NCI-H2227 treated with DMSO at 0.1 percent for 48 hours (cell line): ENCODE data around the gene LTC4S.
A peak's percentile ranks its signal among the peaks of the same experiment; 100 is the strongest.

Source experiments
- DNase-seq: peaks from one replicate; lab custom pipeline; 2025; lab: John Stamatoyannopoulos, UW

The LTC4S gene

GRCh38 chr5:179812135-179812825 lies 18.5 kb downstream of the LTC4S start:
- DNase-seq, result no peak

GRCh38 chr5:179812997-179813607 lies 19.3 kb downstream of the LTC4S start:
- no peak for DNase-seq

GRCh38 chr5:179814090-179814489 lies 20.3 kb downstream of the LTC4S start:
- no peak for DNase-seq

- DNase-seq, result no peak
Measured at GRCh38 chr5:179815491-179816249, 21.9 kb downstream of the LTC4S start.

GRCh38 chr5:179816401-179816795 lies 22.6 kb downstream of the LTC4S start:
- no peak for DNase-seq

GRCh38 chr5:179816796-179817469 lies 23.1 kb downstream of the LTC4S start:
- DNase-seq, result no peak

GRCh38 chr5:179817470-179817840 lies 23.7 kb downstream of the LTC4S start:
- no peak for DNase-seq

GRCh38 chr5:179817890-179818745 lies 24.3 kb downstream of the LTC4S start:
- no peak for DNase-seq

- peak; percentile 21 for DNase-seq
Measured at GRCh38 chr5:179818746-179819295, 25.0 kb downstream of the LTC4S start.

- no peak for DNase-seq
Measured at GRCh38 chr5:179819296-179820126, 25.7 kb downstream of the LTC4S start.

- DNase-seq, result no peak
Measured at GRCh38 chr5:179820127-179820482, 26.3 kb downstream of the LTC4S start.

- DNase-seq, result peak; percentile 48
Measured at GRCh38 chr5:179820483-179821297, 26.9 kb downstream of the LTC4S start, which contains the start of gene SQSTM1. SQSTM1 (plus strand) TSS chr5:179820905; CDS start chr5:179820937, 32 bp downstream.

GRCh38 chr5:179821298-179822058 lies 27.7 kb downstream of the LTC4S start:
- DNase-seq, result peak; percentile 77

- DNase-seq, result no peak
Measured at GRCh38 chr5:179822059-179822432, 28.3 kb downstream of the LTC4S start.

- DNase-seq, result no peak
Measured at GRCh38 chr5:179822444-179822990, 28.7 kb downstream of the LTC4S start.

- no peak for DNase-seq
Measured at GRCh38 chr5:179823937-179824744, 30.4 kb downstream of the LTC4S start.

GRCh38 chr5:179824745-179825112 lies 30.9 kb downstream of the LTC4S start:
- DNase-seq, result no peak
